Measurements from ENCODE around the gene NR2C2AP. TPM values are rescaled to one million over a fixed set of nuclear protein-coding genes. Genes with fewer than 3 reads are reported as not detected.
A peak's percentile ranks its signal among the peaks of the same experiment; 100 is the strongest.

NR2C2AP gene
- total and polyA plus RNA-seq, 2 of the 13 experiments (the other 11 are each of a cell fraction or from before 2014, with no cell fraction given) = 12.2 to 26.8 TPM

DNA sequence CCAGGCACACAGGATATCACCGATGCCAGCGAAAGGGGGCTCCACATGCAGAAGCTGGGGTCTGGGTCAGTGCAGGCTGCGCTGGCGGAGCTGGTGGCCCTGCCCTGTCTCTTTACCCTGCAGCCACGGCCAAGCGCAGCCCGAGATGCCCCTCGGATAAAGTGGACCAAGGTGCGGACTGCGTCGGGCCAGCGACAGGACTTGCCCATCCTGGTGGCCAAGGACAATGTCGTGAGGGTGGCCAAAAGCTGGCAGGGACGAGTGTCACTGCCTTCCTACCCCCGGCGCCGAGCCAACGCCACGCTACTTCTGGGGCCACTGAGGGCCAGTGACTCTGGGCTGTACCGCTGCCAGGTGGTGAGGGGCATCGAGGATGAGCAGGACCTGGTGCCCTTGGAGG is 15.7 kb upstream of the NR2C2AP start (continued):
- TF ChIP-seq TOE1 (CRISPR knock-in tag; IDR thresholded peaks at IDR 0.05) = no peak
- no peak for TF ChIP-seq ZNF143 (CRISPR knock-in tag; IDR thresholded peaks at IDR 0.05)
- TF ChIP-seq HIVEP1 (CRISPR knock-in tag; IDR thresholded peaks at IDR 0.05) = no peak
- TF ChIP-seq MIER2 (CRISPR knock-in tag; IDR thresholded peaks at IDR 0.05) = no peak
- TF ChIP-seq THAP7 (CRISPR knock-in tag; IDR thresholded peaks at IDR 0.05) = no peak
- TF ChIP-seq HNRNPL (IDR thresholded peaks at IDR 0.05; ENCODE audit: low read depth, low read length) = no peak
- no peak for TF ChIP-seq KMT2B (CRISPR knock-in tag; IDR thresholded peaks at IDR 0.05)

GRCh38 chr19:19217099-19217498 is 13.9 kb upstream of the NR2C2AP start:
- H2AFZ ChIP-seq (ENCODE audit: low read length) = no peak overlapping the region
- 0 out of 2 replicates have a peak overlapping the region, but pooled peaks have one; percentile 12 for H3K4me2 ChIP-seq (ENCODE audit: low read depth, low read length)
- ChIA-PET POLR2A (interaction anchor here (1.0 kb wide), 1 partner anchor 25 kb away, joined by 3 read pairs; the partner anchor contains the start of gene BORCS8), CTCF (ENCODE audit: low intra/inter-chr PET ratio, low total read pairs) (no interaction called here)
- in situ Hi-C loops (cut with HindIII; ENCODE audit: extremely low pct_ligation_motif_present, low pct_unique_long_range_greater_than_20kb) = no loop called here
- no peaks in the 10 kb centered on the region for H3K36me3 ChIP-seq (replicated peaks in 1 of 2; ENCODE audit: control insufficient read depth in 1 of 2, insufficient read depth in 2 of 2, low read length in 2 of 2)
- H3K79me2 ChIP-seq (ENCODE audit: insufficient read depth, low read length) = no peaks in the 10 kb centered on the region
- 2% methylated on average over 4 of the region's 4 CpGs for WGBS (ENCODE audit: low lambda C conversion rate)
- H3K4me1 ChIP-seq (ENCODE audit: insufficient read depth, low read length) = no peaks in the 10 kb centered on the region
- H4K20me1 ChIP-seq (ENCODE audit: insufficient read depth, low read length) = no peaks in the 10 kb centered on the region; the same call in 1 of the 2 replicates
- H3K9ac ChIP-seq (ENCODE audit: insufficient read depth, low read depth, low read length) = no peak overlapping the region
- no peaks in the 10 kb centered on the region for H3K9me3 ChIP-seq (ENCODE audit: low read length)
- TF ChIP-seq CTCF (CRISPR knock-in tag; IDR thresholded peaks at IDR 0.05) (peak; percentile 24), MAFF (IDR thresholded peaks at IDR 0.05; ENCODE audit: low read depth, low read length) (peak; percentile 16; the same call in 1 of the 2 replicates), MIER2 (CRISPR knock-in tag; IDR thresholded peaks at IDR 0.05) (0 out of 2 replicates have a peak, but pooled peaks have one; percentile 43), SRF (IDR thresholded peaks at IDR 0.05; ENCODE audit: low read depth, low read length) (peak; percentile 78; the same call in 1 of the 2 replicates), REL (CRISPR knock-in tag; conservative IDR thresholded peaks at IDR 0.05) (no peak), MAFK (conservative IDR thresholded peaks at IDR 0.05 in 1 of 2, IDR thresholded peaks at IDR 0.05 in 1 of 2; ENCODE audit: low read length in 2 of 2) (peak; percentile 26 to 43; a peak in 2 of 4 replicates)
- intact Hi-C loops (cut with micrococcal nuclease; ENCODE audit: unreplicated experiment) = no loop called here
- BruUV-seq (replicated peaks) = no TSS peak
- H3K27ac ChIP-seq (ENCODE audit: extremely low read length, insufficient read depth, low read length) = no peak overlapping the region
- FAIRE-seq (peak; percentile 48), ATAC-seq (no peak), DNase-seq (ENCODE audit: low spot score) (peak; percentile 55)
- peaks cover 0 to 17% of the 10 kb centered on the region in 2 experiments; a peak in 3 of 5 replicates for H3K27me3 ChIP-seq (ENCODE audit: control insufficient read depth in 1 of 2, insufficient read depth in 2 of 2, low read length in 2 of 2)
- no peak overlapping the region for H3K4me3 ChIP-seq (replicated peaks in 1 of 3; ENCODE audit: insufficient read depth in 1 of 3, low read depth in 2 of 3, low read length in 3 of 3)

Measured in HepG2 (cell line).